GM18858 (cell line): Measurements from ENCODE around the gene SPTLC3.

ENCODE experiments used
- ATAC-seq: cut with Tn5 transposase; IDR thresholded peaks from one replicate; pipeline ENCODE4 v1.9.1; 2021; ENCODE audit not compliant: unreplicated experiment

The SPTLC3 gene

DNA sequence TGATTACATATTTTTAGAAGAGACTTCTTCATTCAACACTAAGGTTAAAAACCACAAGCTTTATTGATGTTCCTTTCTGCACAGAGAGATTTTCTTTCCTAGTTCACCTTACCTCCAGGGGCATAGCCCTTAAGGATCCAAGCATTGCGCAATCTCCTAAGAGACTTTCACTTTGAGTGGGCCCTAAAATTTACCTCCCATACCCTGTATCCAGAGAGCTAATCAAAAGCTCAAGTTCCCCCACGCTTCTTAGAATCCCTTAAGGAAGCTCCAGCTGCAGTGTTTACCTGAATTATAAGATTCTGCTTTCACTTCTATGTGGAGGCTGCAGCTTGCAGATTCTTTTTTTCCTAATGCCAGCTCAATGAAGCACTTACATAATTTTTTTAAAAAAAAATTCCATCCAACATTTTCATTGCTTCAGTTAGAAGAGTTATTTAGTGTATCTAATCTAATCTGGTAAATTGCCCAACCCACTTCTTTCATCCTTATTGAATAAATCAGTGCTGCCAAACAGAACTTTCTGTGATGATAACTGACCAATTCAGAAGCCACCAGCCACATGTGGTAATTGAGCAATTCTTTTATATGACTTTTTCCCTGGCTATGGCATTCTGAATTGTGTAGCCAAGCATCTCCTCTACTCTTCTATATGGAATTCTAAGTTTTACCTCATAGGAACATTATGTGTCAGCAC is 24.6 kb upstream of the SPTLC3 start:
- ATAC-seq = no peak

GRCh38 chr20:12984863-12985262 is 23.9 kb upstream of the SPTLC3 start:
- no peak for ATAC-seq

- ATAC-seq = no peak
These were observed 21.5 kb upstream of the SPTLC3 start for GRCh38 chr20:12987261-12987660.

DNA sequence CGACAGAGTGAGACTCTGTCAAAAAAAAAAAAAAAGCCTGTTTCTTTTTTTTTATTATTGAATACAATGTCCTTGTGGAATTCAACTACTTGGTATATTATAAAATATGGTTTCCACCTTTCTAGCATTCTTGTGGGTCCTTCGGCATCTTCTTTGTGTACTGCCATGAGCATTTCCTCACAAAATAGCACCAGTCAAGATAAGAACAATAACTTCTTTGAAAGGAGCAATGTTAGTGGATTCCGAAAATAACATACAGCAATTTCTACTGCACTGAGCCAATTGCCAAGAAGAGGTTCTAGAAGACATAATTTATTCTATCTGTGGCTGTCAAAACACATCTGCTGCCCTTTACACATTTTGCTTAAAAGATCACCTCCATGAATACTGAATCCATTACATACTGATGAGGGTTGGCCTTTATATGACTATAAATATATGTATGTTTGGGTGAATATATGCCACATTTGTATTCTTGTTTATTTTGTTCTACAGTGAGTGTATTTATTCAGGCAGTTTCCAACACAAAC is 19.1 kb upstream of the SPTLC3 start:
- no peak for ATAC-seq

DNA sequence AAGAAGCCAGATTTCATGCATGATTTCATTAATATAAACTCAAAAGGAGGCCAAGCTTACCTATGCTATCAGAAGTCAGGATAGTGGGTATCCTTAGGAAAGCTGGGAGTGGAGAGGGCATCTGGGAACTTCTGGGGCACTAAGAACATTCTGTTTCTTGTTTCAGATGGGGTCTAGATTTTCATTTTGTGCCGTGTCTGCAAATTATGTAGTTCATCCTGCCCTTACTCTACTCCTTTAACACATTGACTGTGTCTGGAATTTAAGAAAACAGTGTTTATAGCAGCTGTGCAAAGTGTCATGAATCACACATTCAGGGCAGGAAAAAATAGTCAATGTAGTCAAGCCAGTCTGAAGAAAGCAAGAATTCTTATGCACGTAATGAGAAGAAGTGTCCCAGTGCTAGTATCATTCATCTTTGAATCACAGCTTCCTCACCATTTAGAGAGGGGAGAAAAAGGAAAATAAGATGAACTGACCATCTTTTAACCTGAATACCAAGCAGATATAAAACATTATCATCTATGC is 11.6 kb upstream of the SPTLC3 start:
- ATAC-seq = no peak

DNA sequence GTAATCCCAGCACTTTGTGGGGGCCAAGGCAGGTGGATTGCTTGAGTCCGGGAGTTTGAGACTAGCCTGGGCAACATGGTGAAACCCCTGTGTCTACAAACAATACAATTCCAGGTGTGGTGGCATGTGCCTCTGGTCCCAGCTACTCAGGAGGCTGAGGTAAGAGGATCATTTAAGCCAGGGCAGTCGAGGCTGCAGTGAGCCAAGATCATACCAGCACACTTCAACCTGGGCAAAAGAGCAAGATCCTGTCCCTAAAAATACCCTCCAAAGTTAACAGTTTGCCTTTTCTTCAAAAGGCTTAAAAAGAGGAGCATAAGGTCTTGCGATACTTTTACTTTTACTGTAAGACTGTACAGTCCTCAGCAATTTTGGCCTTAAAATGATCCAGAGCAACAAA is 10.7 kb upstream of the SPTLC3 start:
- no peak for ATAC-seq

DNA sequence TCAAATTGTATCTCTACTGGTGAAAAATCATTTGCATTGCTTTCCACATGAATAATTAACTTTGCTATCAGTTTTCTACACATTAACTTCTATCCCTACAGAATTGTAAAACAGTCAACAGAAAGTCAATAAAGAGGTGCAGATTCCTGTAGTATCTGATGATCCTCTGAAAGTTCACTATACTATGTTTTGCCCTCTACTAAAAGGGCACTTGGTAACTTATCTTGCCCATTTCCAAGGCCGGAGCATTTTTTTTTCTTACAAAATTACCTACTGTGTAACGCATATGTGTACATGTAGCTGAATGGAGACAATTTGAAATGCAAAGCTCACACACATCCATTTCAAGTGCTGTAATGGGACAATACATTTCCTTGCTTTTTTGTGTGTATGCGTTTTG is 9.6 kb upstream of the SPTLC3 start:
- ATAC-seq = no peak

- no peak for ATAC-seq
These were observed 6.5 kb upstream of the SPTLC3 start for GRCh38 chr20:13002251-13002650.

GRCh38 chr20:13006825-13007224 is 1.9 kb upstream of the SPTLC3 start:
- no peak for ATAC-seq

- ATAC-seq = no peak
These were observed 1.2 kb upstream of the SPTLC3 start for GRCh38 chr20:13007596-13007995.

DNA sequence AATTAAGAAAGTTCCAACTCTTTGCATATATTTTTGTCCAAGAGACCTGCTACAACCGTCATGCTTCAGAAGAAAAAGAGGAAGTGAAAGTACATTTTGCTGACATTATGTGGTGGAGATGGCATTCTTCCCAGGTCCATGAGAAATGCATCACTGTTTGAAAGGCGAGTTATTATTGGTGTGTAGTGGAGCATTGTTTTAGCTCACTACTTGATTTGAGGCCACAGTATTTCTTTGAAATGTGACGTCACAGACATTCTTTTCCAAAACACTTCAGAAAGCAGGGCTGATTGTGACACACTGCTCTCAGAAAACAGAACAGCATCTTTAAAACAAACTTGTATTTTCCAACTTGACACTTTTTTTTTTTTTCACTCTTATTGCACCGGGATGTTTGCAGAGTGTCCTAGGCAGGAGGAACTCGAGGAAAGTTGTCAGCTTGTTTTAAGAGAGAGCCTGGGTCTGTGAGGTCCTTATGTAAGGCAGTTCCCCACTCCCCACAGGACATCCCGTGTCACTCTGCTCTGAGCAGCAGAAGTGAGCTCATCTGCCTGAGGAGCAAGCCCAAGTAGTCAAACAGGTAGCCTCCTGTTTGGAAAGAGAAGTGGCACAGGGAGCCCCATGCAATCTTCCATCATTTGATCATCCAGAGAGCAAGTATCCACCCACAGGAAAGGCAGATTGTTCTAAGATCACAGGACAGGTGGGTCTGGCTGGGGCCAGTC is 1.1 kb downstream of the SPTLC3 start:
- ATAC-seq = peak; percentile 98

DNA sequence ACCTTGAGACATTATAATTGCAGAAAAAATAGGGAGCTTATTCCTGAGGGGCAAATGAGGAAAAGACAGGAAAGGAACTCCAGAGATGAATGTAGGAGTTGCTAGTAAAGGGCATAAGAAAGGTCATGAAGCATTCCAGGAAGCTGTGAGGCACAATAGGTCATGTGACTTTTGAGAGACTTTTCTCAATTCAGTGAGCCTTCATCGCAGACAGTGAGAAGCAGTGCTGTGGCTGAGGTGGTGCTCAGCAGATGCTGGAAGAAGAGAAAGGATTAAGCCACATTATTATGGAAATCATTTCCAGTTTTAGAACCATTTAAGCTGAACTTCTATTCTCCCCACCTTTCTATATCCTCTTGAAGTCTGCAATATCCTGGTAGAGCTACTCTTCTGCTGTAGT is 4.1 kb downstream of the SPTLC3 start:
- ATAC-seq = no peak

- ATAC-seq = no peak
These were observed 4.6 kb downstream of the SPTLC3 start for GRCh38 chr20:13013411-13013810.

- ATAC-seq = no peak
These were observed 8.5 kb downstream of the SPTLC3 start for GRCh38 chr20:13017235-13017634.

DNA sequence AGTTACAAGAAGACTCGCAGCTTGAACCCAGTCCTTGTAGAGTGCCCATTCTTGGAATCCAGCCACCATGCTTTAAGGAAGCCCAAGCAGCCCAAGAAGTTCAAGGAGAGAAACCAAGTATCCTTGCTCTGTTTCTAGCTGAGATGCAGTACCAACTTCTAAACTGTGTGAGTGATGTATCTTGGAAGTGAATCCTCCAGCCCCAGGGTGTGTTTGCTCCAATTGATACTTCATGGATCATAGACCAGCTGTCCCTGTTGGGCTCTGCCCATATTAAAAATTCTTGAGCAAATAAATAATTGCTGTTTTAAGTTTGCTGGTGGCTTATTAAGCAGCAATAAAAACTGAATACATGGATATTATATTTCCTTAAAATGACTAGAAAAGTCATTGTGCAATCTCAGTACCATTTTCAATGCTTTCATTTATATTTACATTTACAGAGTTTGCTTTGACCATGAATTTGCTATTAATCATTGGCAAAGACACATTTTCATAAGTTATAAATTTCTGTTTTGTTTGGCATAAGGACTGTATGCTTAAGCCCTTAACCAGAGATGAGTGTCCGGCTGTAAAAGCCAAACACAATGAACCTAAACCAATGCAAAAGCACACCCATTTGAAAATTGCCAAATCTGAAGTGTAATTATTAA is 9.2 kb downstream of the SPTLC3 start:
- ATAC-seq = no peak

DNA sequence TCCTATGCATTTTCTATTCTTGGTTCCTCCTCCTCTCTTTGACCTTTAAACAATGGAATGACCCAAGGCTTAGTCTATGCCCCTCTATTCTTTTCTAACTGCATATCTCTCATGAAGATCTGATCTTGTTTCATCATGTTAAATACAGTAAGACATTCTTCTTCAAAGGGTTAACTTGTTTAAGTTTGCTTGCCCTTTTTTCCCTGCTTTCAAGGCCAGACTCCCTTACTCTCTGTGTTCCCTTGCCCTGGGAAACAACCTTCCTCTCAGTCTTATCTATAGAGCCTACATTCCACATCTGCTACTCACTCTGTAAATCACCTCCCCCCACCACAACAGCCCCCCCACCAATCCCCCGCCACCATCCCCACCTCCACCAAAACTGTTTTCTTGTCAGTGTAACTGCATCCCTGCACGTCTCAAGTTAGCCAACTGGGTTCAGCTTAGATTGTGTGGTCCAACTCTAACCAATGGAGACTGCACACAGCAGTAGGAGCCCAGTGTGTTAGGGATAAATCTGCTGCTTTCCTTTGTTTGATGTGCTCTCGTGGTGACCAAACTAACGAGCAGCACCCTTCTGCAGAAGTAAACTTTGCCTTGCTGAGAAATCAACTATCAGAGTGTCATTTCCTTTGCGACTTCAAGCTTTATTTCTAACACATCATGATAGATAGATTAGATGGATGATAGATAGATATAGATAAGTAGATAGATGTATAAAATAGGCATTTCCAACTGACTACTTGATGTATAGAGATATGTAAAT is 12.6 kb downstream of the SPTLC3 start:
- no peak for ATAC-seq

DNA sequence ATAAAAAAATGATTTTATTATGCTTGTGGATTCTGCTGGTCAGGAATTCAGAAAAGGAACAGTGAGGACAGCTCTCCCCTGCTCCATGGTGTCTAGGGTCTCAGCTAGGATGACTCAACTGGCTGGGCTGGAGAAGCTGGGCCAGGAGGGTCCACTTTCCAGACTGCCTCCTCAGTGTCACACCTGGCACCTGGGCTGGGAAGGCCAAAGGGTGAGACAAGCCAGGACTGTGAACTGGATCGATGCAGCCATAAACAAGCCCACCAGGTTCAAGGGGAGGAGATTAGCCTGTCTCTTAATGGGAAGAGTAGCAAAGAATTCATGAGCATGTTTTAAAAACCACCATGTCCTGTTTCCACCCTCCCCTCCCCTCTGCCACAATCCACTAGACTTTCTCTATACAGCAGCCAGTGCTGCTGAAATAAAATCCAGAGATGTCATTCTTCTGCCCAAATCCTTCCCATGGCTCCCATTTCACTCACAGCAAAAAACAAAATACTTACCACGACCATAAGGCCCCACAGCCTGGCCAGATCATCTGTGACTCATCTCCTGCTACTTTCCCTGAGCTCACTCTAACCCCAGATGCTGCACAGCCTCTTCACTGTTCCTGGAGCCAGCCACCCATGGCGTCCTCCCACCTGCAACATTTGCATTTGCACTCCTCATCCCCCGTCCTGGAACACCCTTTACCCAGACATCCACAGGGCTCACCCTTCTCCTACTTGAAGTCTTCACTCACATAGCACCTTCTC is 13.8 kb downstream of the SPTLC3 start:
- no peak for ATAC-seq

DNA sequence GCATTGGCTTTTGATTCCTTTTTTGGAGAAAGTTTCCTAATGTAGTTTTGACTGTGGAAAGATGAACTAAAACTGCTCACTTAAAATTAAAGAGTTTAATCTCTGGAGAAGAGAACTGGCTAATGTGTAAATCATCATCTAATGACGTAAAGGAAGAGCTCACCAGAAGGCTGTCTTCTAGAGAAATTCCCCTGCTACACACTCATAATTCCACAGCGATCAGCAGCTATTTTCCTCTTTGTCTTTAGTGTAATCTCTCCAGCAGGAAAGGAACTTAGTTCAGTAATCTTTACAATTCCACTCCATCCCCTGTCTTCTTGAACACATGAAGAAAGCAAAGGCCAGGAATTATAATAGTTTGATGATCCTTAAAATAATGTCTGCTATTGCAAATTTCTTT is 15.8 kb downstream of the SPTLC3 start:
- no peak for ATAC-seq

DNA sequence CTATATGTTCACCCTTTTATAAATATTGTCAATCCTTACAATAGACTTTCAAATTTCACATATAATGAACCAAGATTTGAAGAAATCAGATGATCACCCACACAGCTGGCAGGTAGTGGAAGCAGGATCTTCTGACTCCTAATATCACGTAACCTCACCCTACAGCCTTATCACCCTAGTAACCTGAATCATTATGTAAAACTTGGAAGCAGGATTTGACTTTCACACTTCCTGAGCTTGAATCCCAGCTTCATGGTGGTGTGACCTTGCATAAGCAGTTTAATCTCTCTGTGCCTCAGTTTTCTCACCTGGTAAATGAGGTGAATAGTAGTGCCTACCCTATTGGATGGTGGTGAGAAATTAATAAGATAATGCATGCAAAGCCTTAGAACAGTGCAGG is 16.4 kb downstream of the SPTLC3 start:
- ATAC-seq = no peak

- no peak for ATAC-seq
These were observed 19.2 kb downstream of the SPTLC3 start for GRCh38 chr20:13028001-13028400.
